Ureter (tissue), 1 donor: ENCODE measurements around the gene FBRSL1. TPM values are rescaled to one million over a fixed set of nuclear protein-coding genes. Genes with fewer than 3 reads are reported as not detected.
A peak's percentile ranks its signal among the peaks of the same experiment; 100 is the strongest.

ENCODE experiments used
- DNase-seq: peaks from one replicate; pipeline ENCODE4 v3.0.0-alpha.2; 2020; ENCODE audit warnings: low spot score
- total RNA-seq: library from RNA; stranded (reverse); gene quantifications from one replicate; pipeline ENCODE4 v1.2.4, GENCODE V29; 2023
- donor health status: DM: yes; HTN: yes; CAD: no.

FBRSL1 gene
- total RNA-seq, 1 donor from 2014 or later, result 68.7 TPM

DNA sequence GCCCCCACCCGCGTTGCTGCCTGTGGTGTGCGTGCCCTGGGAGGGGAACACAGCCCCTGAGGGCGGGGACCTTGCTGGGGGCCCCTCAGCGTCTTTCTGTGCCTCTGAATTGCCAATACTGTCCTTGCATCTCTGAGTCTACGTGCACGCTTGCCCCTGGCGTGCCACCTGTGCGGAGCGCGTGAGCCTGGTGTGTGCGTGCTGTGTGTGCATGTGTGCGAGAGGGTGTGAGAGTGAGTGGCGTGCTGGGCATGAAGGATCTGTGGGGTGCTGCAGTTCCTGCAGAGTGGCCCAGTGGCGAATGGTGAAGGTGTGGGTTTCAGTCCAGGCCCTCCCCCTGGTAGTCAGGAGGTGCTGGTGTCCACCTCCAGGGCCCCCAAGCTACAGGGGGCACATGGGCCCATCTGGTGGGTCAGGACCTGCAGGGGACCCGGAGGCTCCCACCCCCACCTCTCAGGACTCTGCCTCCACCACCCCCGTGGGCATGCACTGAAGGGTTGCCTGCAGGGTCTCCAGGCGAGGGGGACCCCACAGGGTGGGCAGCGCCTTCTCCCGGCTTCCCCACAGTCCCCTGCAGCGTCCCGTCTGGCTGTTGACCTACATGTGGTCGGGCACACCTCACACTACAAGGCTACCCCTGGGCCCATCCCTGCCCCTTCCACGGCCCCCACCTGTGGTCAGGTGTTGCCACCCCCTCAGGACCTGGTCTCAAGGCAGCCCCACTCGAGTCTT lies 21.0 kb downstream of the FBRSL1 start:
- DNase-seq, result no peak

DNA sequence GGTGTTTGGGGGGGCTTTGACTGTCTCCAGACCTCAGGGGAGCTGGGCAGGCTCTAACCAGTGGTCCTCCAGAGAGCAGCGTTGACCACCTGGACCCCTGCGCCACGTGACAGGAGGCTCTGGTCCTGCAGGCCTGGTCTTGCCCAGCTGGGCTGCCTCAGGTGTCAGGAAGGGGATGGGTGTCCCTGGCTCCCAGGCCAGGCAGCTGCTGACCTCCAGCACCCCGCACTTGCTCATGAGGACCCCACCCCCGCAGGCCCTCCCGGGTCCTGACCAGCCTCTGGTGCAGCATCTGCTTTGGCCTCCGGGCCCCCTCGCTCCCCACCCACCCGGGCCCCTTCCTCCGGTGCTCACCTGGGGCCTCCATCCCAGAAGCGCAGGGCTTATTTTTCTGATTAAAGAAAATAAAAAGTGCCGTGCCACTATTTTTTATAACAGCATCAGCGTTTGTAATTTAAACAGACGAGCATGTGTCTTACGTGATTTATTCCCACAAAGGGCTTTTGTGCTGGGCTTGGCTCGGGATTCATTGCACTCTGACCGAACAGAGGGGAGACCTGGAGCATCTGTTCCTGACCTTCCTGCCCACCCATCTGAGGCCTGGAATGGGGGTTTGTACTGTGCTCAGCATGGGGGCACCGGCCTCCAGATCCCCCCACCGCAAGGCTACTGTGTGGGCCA lies 21.7 kb downstream of the FBRSL1 start:
- no peak for DNase-seq

DNA sequence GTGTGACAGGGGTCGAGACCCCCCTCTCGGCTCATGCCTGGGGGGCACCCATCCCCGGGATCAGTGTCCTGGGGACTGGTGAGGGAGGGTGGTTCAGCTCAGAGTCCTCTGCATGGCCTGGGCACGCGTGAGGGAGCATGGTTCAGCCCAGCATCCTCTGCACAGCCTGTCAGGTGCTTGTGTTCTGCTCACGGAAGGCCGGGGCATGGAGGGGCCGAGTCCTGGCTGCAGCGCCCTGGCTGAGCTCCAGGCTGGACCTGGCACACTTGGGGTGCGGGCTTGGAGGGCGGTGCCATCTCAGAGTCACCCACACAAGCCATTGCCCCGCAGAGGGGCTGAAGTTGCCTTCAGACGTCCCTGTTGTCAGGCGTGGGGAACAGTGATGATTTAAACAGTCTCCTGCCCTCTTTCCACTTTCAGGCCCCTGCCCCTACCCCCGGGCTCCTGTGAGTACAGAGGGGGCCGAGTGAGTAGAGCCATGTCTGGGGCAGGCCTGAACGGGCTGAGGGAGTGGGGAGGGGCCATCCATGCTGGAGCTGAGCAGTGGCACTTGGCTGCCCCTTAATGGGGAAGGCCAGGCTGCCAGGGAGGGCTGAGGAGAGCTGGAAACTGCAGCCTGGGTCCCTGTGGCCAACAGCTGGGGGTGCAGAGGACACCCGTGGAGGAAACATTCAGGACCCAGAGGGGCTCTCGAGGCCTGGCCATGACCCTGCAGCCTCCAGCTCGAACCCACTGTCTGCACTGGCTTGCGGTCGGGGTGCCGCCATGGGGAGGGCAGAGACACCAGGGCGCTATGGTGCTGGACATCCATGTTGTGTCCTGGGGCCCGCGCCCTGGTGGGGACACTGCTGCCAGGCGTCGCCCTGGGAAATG lies 22.5 kb downstream of the FBRSL1 start:
- DNase-seq, result no peak

DNA sequence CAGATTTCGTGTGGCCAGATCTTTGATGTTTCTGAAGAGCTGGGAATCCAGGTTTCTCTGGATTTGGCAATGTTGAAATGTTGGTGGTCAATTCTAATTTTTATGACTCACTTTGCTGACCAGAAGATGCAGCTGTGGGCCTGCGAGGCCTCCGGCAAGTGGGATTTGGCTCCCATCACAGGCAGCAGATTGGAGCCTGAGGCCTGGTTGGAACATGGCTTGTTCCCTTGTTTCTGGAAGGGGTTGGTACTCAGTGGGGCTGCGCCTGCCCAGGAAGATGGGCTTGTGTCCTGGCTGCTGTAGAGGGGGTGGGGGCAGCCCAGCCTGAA lies 23.1 kb downstream of the FBRSL1 start:
- DNase-seq, result no peak

DNA sequence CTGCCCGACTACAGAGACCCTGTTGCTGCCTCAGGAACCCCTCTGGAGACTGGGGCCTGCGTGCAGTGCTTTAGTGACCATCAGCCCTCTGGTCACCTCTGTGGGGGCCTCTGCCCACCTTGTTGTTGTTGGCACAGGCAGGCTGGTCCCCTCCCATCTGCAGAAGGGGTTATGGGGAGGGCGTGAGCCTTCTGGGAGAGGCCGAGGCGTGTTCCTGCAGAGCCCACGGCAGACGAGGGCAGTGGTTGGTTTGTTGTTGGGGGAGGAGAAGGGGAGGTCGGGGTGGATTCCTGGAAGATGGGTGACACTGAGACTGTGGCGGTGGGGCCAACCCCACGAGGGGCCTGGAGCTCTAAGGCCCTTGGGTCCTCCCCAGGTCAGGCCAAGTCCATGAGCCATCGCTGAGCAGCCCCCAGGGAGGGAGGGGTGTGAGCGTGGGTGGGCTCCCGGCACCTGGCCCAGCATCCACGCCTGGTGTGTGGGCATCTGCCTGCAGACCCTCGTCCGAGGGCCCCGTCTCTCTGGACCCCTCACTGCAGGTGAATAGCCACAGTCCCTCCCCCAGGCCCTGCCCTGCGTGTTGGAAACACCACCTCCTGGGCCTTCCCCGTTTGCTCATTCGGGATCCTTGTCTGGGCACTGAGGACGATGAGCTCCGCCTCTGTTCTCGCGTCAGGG lies 23.6 kb downstream of the FBRSL1 start:
- no peak for DNase-seq

DNA sequence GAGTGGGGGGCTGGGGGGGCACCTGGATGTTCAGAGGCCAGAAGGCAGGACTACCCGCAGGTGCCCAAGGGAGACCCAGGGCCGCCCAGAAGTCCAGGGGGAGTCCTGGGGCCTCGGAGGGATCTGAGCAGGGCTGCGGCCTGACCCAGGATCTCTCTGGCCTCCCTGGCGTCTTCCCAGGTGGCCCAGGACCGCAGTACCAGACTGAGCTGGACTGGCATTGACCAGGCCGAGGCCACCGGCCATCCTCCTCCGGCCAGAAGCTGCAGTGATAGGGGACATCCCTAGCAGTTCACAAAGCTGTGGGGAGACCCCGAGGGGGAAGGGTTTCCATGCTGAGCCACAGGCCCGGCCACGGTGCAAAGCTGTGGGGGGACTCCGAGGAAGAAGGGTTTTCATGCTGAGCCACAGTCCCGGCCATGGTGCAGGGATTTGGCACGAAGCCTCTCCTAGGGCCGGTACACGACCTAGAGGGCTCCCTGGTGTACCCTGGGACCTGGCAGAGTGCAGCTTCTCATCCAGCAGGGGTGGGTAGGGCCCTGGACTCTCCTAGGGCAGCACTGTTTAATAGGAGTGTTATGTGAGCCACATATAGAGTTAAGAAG lies 24.4 kb downstream of the FBRSL1 start:
- DNase-seq, result no peak

DNA sequence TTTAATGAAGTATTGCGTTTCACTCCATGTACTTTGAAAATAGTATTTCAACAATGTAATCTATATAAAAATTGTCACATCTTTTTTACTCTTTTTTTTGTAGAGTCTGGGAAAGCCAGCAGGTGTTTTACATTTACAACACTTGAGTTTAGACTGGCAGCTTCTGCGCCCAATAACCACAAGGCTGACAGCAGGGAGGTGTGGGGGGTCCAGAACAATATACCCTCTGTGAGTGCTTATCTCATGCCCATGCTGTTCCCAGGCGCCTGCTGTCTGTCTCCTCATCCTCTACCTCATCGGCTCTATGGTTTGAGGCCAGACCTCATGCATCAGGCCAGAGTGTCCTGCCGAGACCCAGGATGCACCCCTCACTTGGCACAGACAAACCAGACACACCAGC lies 24.9 kb downstream of the FBRSL1 start:
- DNase-seq, result no peak

DNA sequence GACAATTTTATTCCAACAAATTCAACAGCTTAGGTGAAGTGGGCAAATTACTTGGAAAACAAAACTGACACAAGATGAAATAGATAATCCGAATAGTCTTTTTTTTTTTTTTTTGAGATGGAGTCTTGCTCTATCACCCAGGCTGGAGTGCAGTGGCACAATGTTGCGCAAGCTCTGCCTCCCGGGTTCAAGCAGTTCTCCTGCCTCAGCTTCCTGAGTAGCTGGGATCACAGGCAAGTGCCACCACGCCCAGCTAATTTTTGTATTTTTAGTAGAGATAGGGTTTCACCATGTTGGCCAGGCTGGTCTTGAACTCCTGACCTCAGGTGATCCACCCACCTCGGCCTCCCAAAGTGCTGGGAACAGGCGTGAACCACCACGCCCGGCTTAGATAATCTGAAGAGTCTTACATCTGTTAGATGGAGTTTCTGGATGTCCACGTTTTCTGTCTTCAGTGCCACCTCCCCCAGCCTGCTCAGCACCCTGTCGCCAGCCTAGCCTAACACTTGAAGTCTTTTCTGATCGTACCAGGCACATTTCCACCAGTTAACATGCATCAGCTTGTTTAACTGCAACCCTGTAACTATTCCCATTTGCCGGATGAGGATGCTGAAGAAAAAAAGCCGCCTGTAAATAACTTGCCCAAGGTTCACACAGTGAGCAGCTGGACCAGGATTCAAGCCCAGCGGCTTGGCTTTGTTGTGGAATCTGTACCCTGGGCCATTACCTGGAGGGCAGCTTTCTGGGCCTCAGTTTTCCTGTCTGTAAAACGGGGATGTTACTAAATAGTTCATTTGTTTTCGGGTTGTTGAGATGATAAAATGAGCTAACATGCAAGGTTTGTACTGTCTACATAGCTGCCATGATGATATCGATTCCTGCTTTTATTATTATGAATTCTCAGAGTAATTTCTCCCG lies 26.4 kb downstream of the FBRSL1 start:
- DNase-seq, result no peak

DNA sequence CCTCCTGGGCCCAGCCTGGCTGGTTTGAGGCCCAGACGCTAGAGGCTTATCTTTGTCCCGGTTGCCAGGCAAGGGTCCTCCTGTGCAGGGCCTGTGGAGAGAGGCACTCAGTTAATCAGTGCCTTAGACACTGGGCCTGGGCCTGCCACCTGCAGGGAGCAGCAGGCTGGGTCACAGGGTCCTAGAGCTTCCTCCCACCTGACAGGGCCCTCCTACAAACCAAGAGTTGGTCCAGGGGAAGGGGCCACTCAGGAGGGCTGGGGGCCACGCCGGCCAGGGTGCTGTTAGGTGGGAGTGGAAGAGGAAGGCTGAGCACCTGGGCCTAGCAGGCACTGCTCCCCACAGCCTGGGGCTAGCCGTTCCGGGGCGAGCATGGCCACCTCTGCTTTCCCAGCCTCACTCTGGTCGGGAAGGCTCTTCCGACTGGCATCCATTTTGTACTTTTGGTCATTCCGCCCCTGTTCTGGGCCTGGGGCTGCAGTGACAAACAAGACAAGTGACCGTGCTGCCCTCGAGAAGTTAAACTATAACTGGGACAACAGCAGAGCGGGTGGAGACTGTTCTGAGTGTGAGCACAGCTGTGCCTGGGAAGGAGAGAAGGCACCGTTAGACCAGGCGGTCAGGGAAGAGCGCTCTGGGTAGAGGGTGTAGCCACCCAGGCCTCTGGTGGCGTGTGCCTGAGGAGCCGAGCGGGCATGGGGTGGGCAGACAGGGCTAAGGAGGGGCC lies 27.2 kb downstream of the FBRSL1 start:
- DNase-seq, result no peak

DNA sequence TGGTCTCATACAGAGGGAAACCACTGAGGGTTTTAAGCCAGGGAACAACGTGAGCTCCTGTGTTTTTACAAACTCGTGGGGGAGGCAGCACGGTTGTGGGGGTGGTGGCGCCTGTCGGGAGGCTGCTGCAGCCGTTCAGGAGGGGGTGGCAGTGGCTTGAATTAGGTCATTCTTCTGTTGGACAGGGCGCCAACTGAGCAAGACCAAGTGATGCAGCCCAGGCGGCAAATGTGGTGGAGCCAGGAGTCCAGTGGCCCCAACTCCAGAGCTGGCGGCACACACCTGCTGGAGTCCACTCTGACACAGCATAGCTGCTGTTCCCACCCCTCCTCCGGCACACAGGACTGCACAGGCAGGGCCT lies 27.8 kb downstream of the FBRSL1 start:
- no peak for DNase-seq

DNA sequence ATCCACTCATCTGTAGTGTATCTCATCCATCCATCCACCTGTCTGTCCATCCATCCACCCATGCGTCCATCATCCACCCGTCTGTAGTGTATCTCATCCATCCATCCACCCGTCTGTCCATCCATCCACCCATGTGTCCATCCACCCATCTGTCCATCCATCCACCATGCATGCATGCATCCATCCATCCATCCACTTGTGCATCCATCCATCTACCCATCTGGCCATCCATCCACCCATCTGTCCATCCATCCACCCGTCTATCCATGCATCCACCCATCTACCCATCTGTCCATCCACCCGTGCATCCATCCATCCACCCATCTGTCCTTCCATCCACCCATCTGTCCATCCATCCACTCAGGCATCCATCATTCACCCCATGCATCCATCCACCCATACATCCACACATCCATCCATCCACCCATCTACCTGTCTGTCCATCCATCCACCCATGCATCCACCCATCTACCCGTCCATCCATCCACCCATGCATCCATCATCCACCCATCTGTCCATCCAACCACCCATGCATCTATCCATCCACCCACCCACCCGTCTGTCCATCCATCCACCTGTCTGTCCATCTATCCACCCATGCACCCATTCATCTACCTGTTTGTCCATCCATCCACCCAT lies 28.5 kb downstream of the FBRSL1 start:
- DNase-seq, result no peak

DNA sequence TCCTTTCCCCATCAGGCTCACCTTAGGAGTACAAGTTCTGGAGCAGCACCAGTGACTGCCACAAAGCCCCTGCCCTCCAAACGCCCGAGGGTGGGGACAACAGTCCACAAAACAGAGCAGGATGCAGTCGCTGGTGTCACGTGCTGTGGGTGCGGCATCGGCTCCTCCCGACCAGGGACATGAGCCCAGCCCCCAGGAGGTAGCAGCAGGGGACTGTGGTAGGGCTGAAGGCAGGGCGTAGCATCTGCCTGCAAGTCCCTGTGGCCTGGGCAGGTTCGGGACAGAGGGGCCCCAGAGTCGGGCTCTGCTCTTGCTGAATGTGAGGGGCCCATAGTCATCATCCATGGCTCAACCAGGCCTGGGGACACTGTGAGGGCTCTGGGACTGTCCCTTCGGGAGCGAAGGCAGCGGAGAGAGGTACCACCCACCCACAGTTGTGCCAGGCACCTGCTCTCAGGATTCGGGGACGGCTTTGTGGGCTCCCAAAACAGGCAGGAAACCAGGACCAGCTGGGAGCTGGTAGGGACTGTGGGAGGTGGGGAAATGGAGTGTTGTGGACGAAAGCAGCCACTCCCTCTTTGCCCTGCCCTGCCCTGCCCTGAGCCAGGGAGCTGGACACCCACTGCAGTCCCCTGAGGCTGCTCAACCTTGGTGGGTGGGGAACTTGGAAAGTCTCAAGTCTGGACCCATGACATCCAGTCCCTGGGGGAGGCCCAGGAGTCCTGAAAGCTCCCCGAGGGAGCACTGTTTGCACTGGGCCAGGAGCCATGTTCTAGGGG lies 30.7 kb downstream of the FBRSL1 start:
- DNase-seq, result no peak

DNA sequence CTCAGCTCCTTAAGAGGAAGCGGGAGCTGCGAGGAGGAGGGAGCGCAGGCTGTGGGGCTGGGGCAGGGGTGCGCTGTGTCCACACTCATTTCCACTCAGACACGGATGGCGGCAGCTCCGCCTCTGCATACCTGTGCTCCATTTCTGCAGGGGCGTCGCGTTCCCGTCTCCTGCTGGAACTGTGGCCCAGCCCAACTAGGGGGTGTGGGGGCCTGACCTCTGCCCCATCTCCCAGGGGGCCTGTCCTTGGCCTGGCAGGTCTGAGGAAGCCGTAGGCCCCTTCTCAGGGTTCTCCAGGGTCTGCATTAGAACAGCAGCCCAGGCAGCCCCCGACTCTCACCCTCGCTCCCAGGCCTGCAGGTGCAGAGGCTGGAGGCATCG lies 31.2 kb downstream of the FBRSL1 start:
- no peak for DNase-seq

DNA sequence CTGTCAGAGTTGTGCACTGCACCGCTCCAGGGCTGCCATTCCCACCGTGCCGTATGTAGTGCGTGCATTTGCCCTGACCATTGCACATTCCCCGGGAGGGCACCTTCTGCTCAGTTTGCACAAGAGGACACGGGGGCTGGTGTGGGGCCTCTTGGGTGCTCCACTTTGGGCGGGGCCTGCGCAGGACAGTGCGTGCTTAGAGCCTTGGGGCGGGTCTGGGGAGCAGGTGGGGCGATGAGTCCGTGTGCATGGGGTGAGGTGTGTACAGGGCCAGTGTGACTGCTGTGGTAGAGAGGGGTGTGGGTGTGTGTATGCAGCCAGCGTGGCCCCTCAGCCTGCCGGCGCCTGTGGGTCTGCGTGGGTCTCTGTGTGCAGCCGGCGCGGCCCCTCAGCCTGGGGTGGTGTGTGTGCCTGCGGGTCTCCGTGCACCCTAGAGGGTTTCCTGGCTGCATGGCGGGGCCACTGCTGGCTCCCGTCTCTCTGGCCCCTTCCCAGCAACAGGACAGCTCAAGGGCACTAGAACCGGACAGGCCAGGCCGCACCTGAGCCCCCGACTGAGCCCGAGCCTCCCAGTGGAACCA lies 31.9 kb downstream of the FBRSL1 start:
- DNase-seq, result no peak

DNA sequence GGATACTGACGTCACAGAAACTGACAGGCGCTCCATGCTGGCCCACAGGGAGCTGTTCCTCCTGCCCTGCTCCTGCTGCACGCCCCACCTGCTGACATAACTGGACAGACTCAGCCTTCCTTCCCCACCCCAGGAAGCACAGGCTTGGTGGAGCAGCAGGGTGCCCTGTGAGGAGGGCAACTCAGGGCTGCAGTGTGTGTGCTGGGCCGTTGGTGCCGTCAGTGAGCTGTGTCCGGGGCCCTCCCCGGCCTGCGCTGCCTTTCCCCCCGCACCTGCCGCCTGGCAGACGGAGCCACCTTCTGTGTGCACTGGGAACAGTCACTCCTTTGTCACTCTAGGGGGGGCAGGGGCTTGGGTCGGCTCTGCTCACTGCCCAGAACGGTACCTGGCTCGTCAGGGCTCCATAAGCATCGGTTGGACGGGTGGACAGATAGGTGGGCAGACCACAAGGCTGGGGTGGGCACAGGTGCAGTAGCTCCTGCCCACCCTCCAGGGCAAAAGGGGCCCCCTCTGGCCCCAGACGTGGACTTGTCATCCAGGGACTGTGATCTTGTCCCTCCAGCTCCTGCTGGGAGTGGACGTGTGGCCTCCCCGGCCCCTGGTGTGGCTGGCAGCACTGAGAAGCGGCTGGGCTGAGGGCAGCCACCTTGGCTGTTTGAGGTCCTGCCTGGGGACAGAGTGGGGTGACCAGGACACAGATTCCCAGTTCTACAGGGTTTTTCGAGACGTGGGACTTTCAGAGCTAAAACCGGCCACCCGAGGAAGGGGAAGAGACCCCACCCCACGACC lies 32.8 kb downstream of the FBRSL1 start:
- DNase-seq, result no peak

DNA sequence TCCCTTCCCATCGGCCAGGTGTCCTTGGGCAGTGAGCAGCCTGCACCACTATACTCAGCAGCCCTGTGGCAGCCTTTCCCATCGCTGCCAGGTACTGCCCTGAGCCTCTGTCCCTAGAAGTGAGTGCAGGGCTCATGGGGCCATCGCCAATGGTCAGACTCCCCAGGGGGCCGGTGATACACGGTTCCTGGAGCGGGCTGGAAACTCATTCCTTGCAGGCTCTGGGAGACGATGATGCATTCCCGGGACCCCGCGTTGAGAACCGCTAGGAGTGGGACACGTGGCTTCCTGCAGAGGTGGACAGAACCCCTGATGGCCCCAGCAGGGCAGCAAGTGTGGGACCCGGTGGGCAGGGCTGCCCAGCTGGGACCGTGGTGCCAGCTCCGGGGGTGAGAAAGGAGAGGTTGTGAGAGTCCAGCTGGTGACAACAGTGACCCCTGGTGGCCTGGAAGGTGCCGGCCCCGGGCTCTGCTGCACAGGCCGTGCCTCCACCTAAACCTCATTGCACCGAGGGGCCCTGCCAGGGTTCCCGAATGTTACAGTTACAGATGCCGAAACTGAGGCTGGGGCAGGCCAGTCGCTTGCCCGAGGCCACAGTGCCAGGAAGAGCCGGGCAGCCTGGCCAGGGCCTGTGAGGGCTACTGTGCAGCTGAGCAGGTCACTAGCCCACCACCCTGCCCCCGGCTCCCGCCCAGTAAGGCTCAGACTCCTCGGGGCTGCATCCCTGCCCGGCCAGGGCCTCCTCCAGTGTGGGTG lies 33.8 kb downstream of the FBRSL1 start:
- DNase-seq, result peak; percentile 72

DNA sequence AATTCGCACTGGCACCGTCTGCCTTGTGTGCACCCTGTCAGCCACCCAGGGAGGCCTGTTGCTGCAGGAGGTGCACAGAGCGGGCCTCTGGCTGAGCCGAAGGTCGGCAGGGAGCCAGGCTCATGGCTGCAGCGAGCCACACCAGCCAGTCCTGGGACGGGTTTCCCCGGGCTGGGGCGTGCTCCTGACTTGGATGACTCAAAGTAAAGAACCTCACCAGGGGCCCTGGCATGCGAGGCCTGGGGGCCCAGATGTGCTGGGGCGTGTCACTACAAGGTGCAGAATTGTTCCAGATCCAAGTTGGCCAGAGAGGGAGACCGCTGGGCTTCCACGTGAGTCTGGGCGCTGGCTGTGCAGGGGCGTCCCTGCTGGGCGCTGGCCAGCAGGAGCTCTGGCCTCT lies 34.5 kb downstream of the FBRSL1 start:
- peak; percentile 91 for DNase-seq
